Psoas muscle (tissue), 8 donors: ENCODE measurements around the gene MAP3K9. TPM values are rescaled to one million over a fixed set of nuclear protein-coding genes. Genes with fewer than 3 reads are reported as not detected.

ENCODE experiments used
- ATAC-seq, 4 donors: fragments of 200-7000 bp; cut with Tn5 transposase; one replicate each; pipeline ENCODE4 v1.9.1; 2020; ENCODE audit warnings: moderate library complexity in 3 of 4, mild to moderate bottlenecking in 2 of 4
- DNase-seq, 2 donors: peaks; one replicate each; pipeline ENCODE4 v3.0.0-alpha.2; 2020
- H3K27ac ChIP-seq: fragments of 200-600 bp; one replicate; pipeline ENCODE4 v1.8.0; 2022
- H3K27me3 ChIP-seq, 3 donors: fragments of 200-600 bp in 1 of 3; one replicate each; pipeline versions ENCODE4 v1.6.1 to v1.8.0; 2013 to 2022; ENCODE audit warnings: low read length in 2 of 3, mild to moderate bottlenecking in 2 of 3, moderate library complexity in 1 of 3; ENCODE audit not compliant: insufficient read depth in 3 of 3
- H3K36me3 ChIP-seq, 2 donors: fragments of 200-600 bp in 1 of 2; one replicate each; pipeline versions ENCODE4 v1.6.1 to v1.8.0; 2013 to 2022; ENCODE audit warnings: low read depth in 1 of 2, mild to moderate bottlenecking in 1 of 2, moderate library complexity in 1 of 2; ENCODE audit not compliant: insufficient read depth in 1 of 2
- H3K4me1 ChIP-seq: fragments of 200-600 bp; one replicate; pipeline ENCODE4 v1.8.0; 2022
- H3K4me3 ChIP-seq: fragments of 200-600 bp; one replicate; pipeline ENCODE4 v1.8.0; 2022; ENCODE audit warnings: mild to moderate bottlenecking
- H3K9me3 ChIP-seq: fragments of 200-600 bp; one replicate; pipeline ENCODE4 v1.8.0; 2022
- CTCF ChIP-seq: fragments of 200-600 bp; IDR thresholded peaks from one replicate; pipeline ENCODE4 v1.8.0; 2022; ENCODE audit warnings: antibody characterized with exemption
- WGBS, 3 donors: extraction: QIAGEN DNeasy Blood & Tissue Kit; methylation state at CpG; one replicate each; pipeline versions ENCODE4 v1.1.6 to v1.1.7; 2013; 5-methylcytosine and 5-hydroxymethylcytosine counted together
- intact Hi-C, 2 donors: fragments of 100-400 bp; cut with DNase I; formaldehyde crosslinking; loops; one replicate each; pipeline versions ENCODE4 v1.11.0 to v1.14.2; 2022
- polyA plus RNA-seq, 3 donors: library from polyadenylated mRNA; stranded (reverse); fragments of 200-250 nt; gene quantifications; one replicate each; pipeline ENCODE4 v1.2.3, GENCODE V29; 2013
- total RNA-seq, 4 donors: library from RNA; stranded (reverse); fragmentation: NEBNext Ultra II Directional in 2 of 4; extraction: Animal tissue kit (Norgen Biotek cat#: 25700) in 2 of 4; gene quantifications; one replicate each; pipeline versions ENCODE4 v1.2.1 to v1.2.4, GENCODE V29; 2021 to 2023
- donor health status: healthy with polysubstance abuse.
- donor health status: DM: no; HTN: no; CAD: no; lungs with moderate emphysema.
- donor health status: Bipolar disorder and iron deficiency.
- donor health status: healthy.
- donor health status: DM: yes; HTN: yes; CAD: no.
- donor health status: DM: no; HTN: no; CAD: no.
- donor health status: DM: no; HTN: no; CAD: no.
- donor health status: DM: yes; HTN: yes; CAD: no.

Gene MAP3K9
- total and polyA plus RNA-seq, 7 donors = 0.44 to 4.3 (median 2.1) TPM

- Histone ChIP-seq H3K27me3 (peaks cover 0 to 2% (median 0%) of the 10 kb centered on the region in 3 donors), H3K36me3 (no peaks in the 10 kb centered on the region), H3K27ac (no peak overlapping the region), H3K9me3 (no peaks in the 10 kb centered on the region), H3K4me3 (no peak overlapping the region), H3K4me1 (peaks cover 9% of the 10 kb centered on the region)
- 68 to 81% (median 79%) methylated on average over 1 of the region's 1 CpG for WGBS, 3 donors
- DNase-seq (no peak), ATAC-seq (no peak)
- intact Hi-C loops = no loop called here
- TF ChIP-seq CTCF = no peak
Observed at GRCh38 chr14:70716958-70717357, 92.4 kb downstream of the MAP3K9 start.

GRCh38 chr14:70716483-70716882 lies 92.8 kb downstream of the MAP3K9 start:
- H3K9me3 ChIP-seq = no peaks in the 10 kb centered on the region
- intact Hi-C loops = no loop called here
- no peak overlapping the region for H3K27ac ChIP-seq
- no peak overlapping the region for H3K4me3 ChIP-seq
- peaks cover 4% of the 10 kb centered on the region for H3K4me1 ChIP-seq
- 62 to 69% (median 66%) methylated on average over 5 of the region's 5 CpGs for WGBS, 3 donors
- no peak for DNase-seq
- TF ChIP-seq CTCF = no peak
- H3K27me3 ChIP-seq = peaks cover 0 to 2% (median 0%) of the 10 kb centered on the region in 3 donors
- no peaks in the 10 kb centered on the region for H3K36me3 ChIP-seq
- no peak for ATAC-seq

- no peaks in the 10 kb centered on the region for H3K9me3 ChIP-seq
- H3K36me3 ChIP-seq = no peaks in the 10 kb centered on the region
- intact Hi-C loops = loop anchor here (2.0 to 5.0 kb wide), 4 partner anchors 77 to 112 kb away; partner anchors contain the start of gene MED6 (in 1 of the 2)
- peak; percentile 73 for TF ChIP-seq CTCF
- 17 to 19% (median 18%) methylated on average over 8 of the region's 8 CpGs for WGBS, 3 donors
- H3K27ac ChIP-seq = no peak overlapping the region
- peak in 2 of 4 donors; percentile 49 to 61 for ATAC-seq
- H3K4me3 ChIP-seq = no peak overlapping the region
- DNase-seq = no peak
- peaks cover 0 to 2% (median 0%) of the 10 kb centered on the region in 3 donors for H3K27me3 ChIP-seq
- H3K4me1 ChIP-seq = no peaks in the 10 kb centered on the region
Observed at GRCh38 chr14:70714055-70714550, 95.2 kb downstream of the MAP3K9 start.

GRCh38 chr14:70713511-70713916 lies 95.8 kb downstream of the MAP3K9 start:
- TF ChIP-seq CTCF = no peak
- no peak for ATAC-seq
- Histone ChIP-seq H3K4me1 (no peaks in the 10 kb centered on the region), H3K27ac (no peak overlapping the region), H3K4me3 (no peak overlapping the region), H3K9me3 (no peaks in the 10 kb centered on the region), H3K36me3 (no peaks in the 10 kb centered on the region), H3K27me3 (peaks cover 0 to 2% (median 0%) of the 10 kb centered on the region in 3 donors)
- 26 to 42% (median 38%) methylated on average over 3 of the region's 3 CpGs for WGBS, 3 donors
- intact Hi-C loops = loop anchor here (5.0 kb wide), 3 partner anchors 76 to 111 kb away; partner anchors contain the start of gene MED6 (in 1 of the 2)
- no peak for DNase-seq

- Histone ChIP-seq H3K27me3 (peaks cover 0 to 2% (median 0%) of the 10 kb centered on the region in 3 donors), H3K4me3 (no peak overlapping the region), H3K9me3 (no peaks in the 10 kb centered on the region), H3K4me1 (no peaks in the 10 kb centered on the region), H3K36me3 (no peaks in the 10 kb centered on the region), H3K27ac (no peak overlapping the region)
- intact Hi-C loops = loop anchor here (5.0 kb wide), 3 partner anchors 76 to 111 kb away; partner anchors contain the start of gene MED6 (in 1 of the 2)
- ATAC-seq (no peak), DNase-seq (no peak)
- WGBS, 3 donors = 80 to 95% (median 94%) methylated on average over 4 of the region's 4 CpGs
- TF ChIP-seq CTCF = no peak
Observed at GRCh38 chr14:70713096-70713495, 96.2 kb downstream of the MAP3K9 start.
